ENCODE data around the gene IRS2. TPM values are rescaled to one million over a fixed set of nuclear protein-coding genes. Genes with fewer than 3 reads are reported as not detected.
A peak's percentile ranks its signal among the peaks of the same experiment; 100 is the strongest.
"Not testable (repeated sequence)": the region's sequence is repeated elsewhere in the genome, so short reads cannot be mapped to it uniquely, and the experiment has no call there.

IRS2 gene, protein sequence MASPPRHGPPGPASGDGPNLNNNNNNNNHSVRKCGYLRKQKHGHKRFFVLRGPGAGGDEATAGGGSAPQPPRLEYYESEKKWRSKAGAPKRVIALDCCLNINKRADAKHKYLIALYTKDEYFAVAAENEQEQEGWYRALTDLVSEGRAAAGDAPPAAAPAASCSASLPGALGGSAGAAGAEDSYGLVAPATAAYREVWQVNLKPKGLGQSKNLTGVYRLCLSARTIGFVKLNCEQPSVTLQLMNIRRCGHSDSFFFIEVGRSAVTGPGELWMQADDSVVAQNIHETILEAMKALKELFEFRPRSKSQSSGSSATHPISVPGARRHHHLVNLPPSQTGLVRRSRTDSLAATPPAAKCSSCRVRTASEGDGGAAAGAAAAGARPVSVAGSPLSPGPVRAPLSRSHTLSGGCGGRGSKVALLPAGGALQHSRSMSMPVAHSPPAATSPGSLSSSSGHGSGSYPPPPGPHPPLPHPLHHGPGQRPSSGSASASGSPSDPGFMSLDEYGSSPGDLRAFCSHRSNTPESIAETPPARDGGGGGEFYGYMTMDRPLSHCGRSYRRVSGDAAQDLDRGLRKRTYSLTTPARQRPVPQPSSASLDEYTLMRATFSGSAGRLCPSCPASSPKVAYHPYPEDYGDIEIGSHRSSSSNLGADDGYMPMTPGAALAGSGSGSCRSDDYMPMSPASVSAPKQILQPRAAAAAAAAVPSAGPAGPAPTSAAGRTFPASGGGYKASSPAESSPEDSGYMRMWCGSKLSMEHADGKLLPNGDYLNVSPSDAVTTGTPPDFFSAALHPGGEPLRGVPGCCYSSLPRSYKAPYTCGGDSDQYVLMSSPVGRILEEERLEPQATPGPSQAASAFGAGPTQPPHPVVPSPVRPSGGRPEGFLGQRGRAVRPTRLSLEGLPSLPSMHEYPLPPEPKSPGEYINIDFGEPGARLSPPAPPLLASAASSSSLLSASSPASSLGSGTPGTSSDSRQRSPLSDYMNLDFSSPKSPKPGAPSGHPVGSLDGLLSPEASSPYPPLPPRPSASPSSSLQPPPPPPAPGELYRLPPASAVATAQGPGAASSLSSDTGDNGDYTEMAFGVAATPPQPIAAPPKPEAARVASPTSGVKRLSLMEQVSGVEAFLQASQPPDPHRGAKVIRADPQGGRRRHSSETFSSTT (N-terminal part only)
- total RNA-seq: 10 to 100 TPM; 11.4 to 22.7 TPM

DNA sequence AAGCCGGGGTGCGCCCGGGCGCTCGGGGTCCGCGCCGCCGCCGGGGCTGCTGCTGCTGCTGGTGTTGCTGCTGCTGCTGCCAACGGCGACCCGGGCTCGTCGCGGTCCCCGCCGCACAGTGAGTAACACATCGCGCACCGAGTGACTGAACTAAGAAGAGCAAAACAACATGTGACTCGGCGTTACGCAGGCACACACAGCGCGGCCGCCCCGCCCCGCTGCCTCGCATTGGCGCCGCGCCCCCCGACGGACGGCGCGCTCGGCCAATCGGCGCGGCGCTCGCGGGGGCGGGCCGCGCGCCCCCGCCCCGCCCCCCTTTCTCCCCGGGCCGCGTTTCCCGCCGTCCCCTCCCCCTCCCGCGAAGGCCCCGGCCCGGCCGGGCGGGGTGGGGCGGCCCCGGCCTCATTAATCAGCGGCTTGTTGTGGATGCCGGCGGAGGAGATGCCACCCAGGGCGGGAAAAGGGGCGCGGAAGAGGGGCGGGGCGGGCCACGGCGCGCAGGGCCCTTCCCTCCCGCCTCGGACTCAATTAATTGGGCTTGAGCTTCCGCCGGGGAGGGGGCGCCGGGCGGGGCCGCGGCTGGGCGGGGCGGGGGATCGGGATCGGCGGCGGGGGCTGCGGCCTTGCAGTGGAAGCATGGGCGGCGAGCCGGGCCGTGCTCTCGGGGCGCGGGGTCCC is at the start of gene IRS2:
IRS2 (minus strand) TSS at position 127 of the 678 bp plus-strand sequence. CDS start 530 bp downstream, outside the sequence.
- Histone ChIP-seq H3K27ac (peak within 1 kb of the TSS; percentile 76 to 90 (median 86)), H3K4me1 (peaks cover 43% of the 10 kb centered on the region)
- TF ChIP-seq POLR2A (IDR thresholded peaks at IDR 0.05): peak; percentile 92 to 96 (median 96)
- TF ChIP-seq, protein P1, sequence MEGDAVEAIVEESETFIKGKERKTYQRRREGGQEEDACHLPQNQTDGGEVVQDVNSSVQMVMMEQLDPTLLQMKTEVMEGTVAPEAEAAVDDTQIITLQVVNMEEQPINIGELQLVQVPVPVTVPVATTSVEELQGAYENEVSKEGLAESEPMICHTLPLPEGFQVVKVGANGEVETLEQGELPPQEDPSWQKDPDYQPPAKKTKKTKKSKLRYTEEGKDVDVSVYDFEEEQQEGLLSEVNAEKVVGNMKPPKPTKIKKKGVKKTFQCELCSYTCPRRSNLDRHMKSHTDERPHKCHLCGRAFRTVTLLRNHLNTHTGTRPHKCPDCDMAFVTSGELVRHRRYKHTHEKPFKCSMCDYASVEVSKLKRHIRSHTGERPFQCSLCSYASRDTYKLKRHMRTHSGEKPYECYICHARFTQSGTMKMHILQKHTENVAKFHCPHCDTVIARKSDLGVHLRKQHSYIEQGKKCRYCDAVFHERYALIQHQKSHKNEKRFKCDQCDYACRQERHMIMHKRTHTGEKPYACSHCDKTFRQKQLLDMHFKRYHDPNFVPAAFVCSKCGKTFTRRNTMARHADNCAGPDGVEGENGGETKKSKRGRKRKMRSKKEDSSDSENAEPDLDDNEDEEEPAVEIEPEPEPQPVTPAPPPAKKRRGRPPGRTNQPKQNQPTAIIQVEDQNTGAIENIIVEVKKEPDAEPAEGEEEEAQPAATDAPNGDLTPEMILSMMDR (IDR thresholded peaks at IDR 0.05): peak in 1 of 7 experiments; percentile 13

DNA sequence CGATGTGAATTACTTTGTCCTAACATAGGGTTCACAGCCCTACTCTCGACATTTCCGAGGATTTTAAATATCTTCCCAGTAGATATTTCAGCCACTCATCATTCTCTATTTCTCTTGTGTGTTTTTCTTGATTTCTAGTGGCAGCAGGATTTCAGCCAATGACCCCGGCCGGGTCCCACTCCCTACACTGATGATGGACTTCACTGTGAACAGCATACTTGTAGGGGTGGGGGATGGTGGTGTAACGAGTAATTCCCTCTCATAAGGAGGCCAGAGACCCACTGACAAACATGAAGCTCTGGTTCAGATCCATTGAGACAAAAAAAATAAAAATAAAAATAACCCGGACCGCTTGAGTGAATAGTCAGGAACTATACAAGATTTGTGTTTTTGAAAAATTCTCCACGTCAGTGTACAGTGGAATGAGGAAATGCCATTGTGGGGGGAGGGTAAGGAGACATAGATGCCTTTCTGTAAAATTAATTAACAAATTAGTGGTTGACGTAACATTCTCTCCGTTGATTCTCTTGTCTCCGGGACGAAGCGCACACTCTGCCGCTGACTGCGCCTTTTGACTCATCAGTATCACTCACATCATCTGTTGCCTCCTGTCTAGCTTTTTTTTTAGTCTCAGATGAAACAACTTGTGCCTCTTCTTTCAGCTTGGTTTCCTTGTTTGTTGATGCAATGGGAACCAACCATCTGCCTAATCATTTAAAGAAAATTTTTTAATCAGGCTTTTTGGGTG is 48.8 kb upstream of the IRS2 start:
- intact Hi-C loops (cut with DNase I): no loop called here
- TF ChIP-seq POLR2A (IDR thresholded peaks at IDR 0.05): no peak
- TF ChIP-seq, protein P1 (IDR thresholded peaks at IDR 0.05): no peak
- peaks cover 18% of the 10 kb centered on the region for H3K4me1 ChIP-seq
- H3K36me3 ChIP-seq (replicated peaks in 1 of 2; ENCODE audit: insufficient read depth in 1 of 2, low read depth in 2 of 2): no peaks in the 10 kb centered on the region
- H3K27me3 ChIP-seq: no peaks in the 10 kb centered on the region
- H3K27ac ChIP-seq: no peak overlapping the region
- no peak overlapping the region for H3K4me3 ChIP-seq
- H3K9me3 ChIP-seq: no peaks in the 10 kb centered on the region
- DNase-seq: no peak
- no peak for ATAC-seq
- WGBS, 2 donors: 73 to 76% methylated on average over 16 of the region's 16 CpGs

More for the DNA sequence above, at the start of gene IRS2:
- ATAC-seq (peak; percentile 88), DNase-seq (peak; percentile 91 to 96 (median 94))
- intact Hi-C loops (cut with DNase I): no loop called here
- WGBS, 2 donors: 1% methylated on average over 53 of the region's 98 CpGs; no CpG with 5 or more reads in 1 of the 2 donors
- Histone ChIP-seq H3K36me3 (replicated peaks in 1 of 2; ENCODE audit: insufficient read depth in 1 of 2, low read depth in 2 of 2) (no peaks in the 10 kb centered on the region), H3K27me3 (no peaks in the 10 kb centered on the region), H3K4me3 (peak within 1 kb of the TSS; percentile 14 to 72), H3K9me3 (no peaks in the 10 kb centered on the region)

DNA sequence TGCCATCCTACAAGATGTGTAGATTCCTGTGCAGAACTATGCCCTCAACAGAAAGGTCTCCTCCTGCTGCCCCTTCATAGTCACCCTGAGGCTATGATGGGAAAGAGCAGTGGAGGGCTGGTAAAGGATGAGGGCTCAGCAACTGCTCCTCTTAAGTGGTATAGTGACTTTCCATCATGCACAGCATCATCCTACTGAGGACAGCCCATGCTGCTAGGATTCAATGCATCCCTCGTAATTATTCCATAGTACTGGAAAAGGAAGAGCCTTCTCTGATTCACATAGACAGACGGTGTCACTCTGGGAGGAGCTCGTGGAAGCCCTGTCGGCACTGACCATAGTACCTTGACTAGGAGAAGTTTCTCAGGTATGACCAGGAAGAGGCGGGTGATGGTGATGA is 47.6 kb upstream of the IRS2 start:
- TF ChIP-seq, protein P1 (IDR thresholded peaks at IDR 0.05): no peak
- no peak for TF ChIP-seq POLR2A (IDR thresholded peaks at IDR 0.05)
- Histone ChIP-seq H3K27me3 (no peaks in the 10 kb centered on the region), H3K4me3 (no peak overlapping the region), H3K27ac (no peak overlapping the region), H3K36me3 (replicated peaks in 1 of 2; ENCODE audit: insufficient read depth in 1 of 2, low read depth in 2 of 2) (no peaks in the 10 kb centered on the region), H3K9me3 (no peaks in the 10 kb centered on the region), H3K4me1 (peaks cover 18% of the 10 kb centered on the region)
- 71 to 81% methylated on average over 5 of the region's 5 CpGs for WGBS, 2 donors
- DNase-seq (no peak), ATAC-seq (no peak)
- intact Hi-C loops (cut with DNase I): no loop called here

DNA sequence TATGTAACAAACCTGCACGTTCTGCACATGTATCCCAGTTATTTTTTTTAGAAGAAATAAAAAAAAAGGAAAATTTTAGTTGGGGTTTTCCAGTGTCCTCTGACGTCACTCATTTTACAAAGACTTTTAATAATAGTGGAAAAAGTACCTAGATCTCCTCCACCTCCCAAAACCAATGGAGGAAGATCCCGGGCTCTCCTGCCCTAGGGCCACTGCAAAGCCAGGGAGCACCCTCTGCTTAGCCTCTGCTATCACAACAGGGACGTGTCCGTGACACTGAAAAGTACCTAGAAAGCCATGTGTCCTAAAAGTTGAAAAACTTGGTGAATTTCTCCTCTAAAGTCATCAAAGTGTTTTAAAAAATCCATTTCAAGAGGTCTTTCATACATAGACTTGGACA is 46.7 kb upstream of the IRS2 start:
- Histone ChIP-seq H3K4me1 (peaks cover 18% of the 10 kb centered on the region), H3K27me3 (no peaks in the 10 kb centered on the region), H3K36me3 (replicated peaks in 1 of 2; ENCODE audit: insufficient read depth in 1 of 2, low read depth in 2 of 2) (no peaks in the 10 kb centered on the region), H3K9me3 (no peaks in the 10 kb centered on the region), H3K27ac (no peak overlapping the region), H3K4me3 (no peak overlapping the region)
- intact Hi-C loops (cut with DNase I): no loop called here
- 64 to 75% methylated on average over 5 of the region's 5 CpGs for WGBS, 2 donors
- DNase-seq: no peak
- no peak for ATAC-seq
- TF ChIP-seq, protein P1 (IDR thresholded peaks at IDR 0.05): no peak
- no peak for TF ChIP-seq POLR2A (IDR thresholded peaks at IDR 0.05)

DNA sequence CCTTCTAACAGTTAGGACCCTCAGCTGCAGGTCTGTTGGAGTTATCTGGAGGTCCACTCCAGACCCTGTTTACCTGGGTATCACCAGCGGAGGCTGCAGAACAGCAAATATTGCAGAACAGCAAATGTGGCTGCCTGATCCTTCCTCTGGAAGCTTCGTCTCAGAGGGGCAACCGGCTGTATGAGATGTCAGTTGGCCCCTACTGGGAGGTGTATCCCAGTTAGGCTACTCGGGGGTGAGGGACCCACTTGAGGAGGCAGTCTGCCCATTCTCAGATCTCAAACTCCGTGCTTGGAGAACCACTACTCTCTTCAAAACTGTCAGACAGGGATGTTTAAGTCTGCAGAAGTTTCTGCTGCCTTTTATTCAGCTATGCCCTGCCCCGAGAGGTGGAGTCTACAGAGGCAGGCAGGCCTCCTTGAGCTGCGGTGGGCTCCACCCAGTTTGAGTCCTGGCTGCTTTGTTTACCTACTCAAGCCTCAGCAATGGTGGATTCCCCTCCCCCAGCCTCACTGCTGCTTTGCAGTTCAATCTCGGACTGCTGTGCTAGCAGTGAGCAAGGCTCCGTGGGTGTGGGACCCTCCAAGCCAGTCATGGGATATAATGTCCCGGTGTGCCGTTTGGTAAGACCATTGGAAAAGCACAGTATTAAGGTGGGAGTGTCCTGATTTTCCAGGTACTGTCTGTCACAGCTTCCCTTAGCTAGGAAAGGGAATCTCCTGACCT is 42.4 kb upstream of the IRS2 start:
- WGBS, 2 donors: 85 to 90% methylated on average over 10 to 11 of the region's 11 CpGs
- H3K4me3 ChIP-seq; H3K36me3 ChIP-seq (replicated peaks in 1 of 2; ENCODE audit: insufficient read depth in 1 of 2, low read depth in 2 of 2); DNase-seq; H3K27me3 ChIP-seq; H3K4me1 ChIP-seq; H3K27ac ChIP-seq; intact Hi-C loops (cut with DNase I); H3K9me3 ChIP-seq; ATAC-seq: not testable (repeated sequence)

DNA sequence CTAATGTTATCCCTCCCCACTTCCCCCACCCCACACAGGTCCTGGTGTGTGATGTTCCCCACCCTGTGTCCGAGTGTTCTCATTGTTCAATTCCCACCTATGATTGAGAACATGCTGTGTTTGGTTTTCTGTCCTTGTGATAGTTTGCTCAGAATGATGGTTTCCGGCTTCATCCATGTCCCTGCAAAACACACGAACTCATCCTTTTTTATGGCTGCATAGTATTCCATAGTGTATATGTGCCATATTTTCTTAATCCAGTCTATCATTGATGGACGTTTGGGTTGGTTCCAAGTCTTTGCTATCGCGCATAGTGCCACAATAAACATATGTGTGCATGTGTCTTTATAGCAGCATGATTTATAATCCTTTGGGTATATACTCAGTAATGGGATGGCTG is 36.8 kb upstream of the IRS2 start:
- DNase-seq; H3K4me3 ChIP-seq; H3K4me1 ChIP-seq; H3K27ac ChIP-seq; H3K36me3 ChIP-seq (replicated peaks in 1 of 2; ENCODE audit: insufficient read depth in 1 of 2, low read depth in 2 of 2); intact Hi-C loops (cut with DNase I); H3K9me3 ChIP-seq; H3K27me3 ChIP-seq; ATAC-seq: not testable (repeated sequence)
- WGBS, 2 donors: 76 to 77% methylated on average over 6 of the region's 6 CpGs

All from body of pancreas (tissue), 4 donors.